Uterus (tissue), 2 donors: ENCODE data around the gene SCUBE1.

ENCODE experiments used
- CTCF ChIP-seq, 4 experiments: fragments of 200-600 bp in 2 of 4; fragments of 450-650 bp in 2 of 4; sonication (generic) in 2 of 4; IDR thresholded peaks; one replicate each; pipeline ENCODE4 v1.5.1; 2016 to 2019; ENCODE audit warnings: antibody characterized with exemption in 4 of 4, mild to moderate bottlenecking in 2 of 4, moderate library complexity in 1 of 4
- POLR2A ChIP-seq, 2 donors: fragments of 450-650 bp; IDR thresholded peaks; one replicate each; pipeline ENCODE4 v1.6.1; 2016; ENCODE audit warnings: antibody characterized with exemption in 2 of 2, mild to moderate bottlenecking in 1 of 2, moderate library complexity in 1 of 2

GRCh38 chr22:43241699-43242386 lies 101.3 kb downstream of the SCUBE1 start:
- TF ChIP-seq CTCF (IDR thresholded peaks at IDR 0.05) (no peak), POLR2A (IDR thresholded peaks at IDR 0.05) (no peak)
